Activated T-helper 1 cell treated with anti-CD3 and anti-CD28 coated beads, Interleukin-12 subunit alpha, Interleukin-12 subunit beta, Interleukin-2, Interleukin-4 antibody, amounts not matched to agents 30 ng/mL and 10 ng/mL and 1 ng/mL, durations not matched to agents 14 hours and 24 hours and 36 hours (primary cell): ENCODE results near the gene SP8. TPM values are rescaled to one million over a fixed set of nuclear protein-coding genes. Genes with fewer than 3 reads are reported as not detected.

ENCODE experiments used
- DNase-seq: peaks from one replicate; pipeline ENCODE4 v3.0.0; 2021; ENCODE audit warnings: low spot score
- H3K27ac Mint-ChIP-seq: one replicate; pipeline ENCODE4 v1.8.0; 2021; ENCODE audit warnings: mild to moderate bottlenecking, mixed read lengths
- H3K27me3 Mint-ChIP-seq: one replicate; pipeline ENCODE4 v1.8.0; 2022; ENCODE audit warnings: mild to moderate bottlenecking, moderate library complexity, mixed read lengths; ENCODE audit not compliant: insufficient read depth
- H3K36me3 Mint-ChIP-seq: one replicate; pipeline ENCODE4 v1.8.0; 2021; ENCODE audit warnings: low read depth, mixed read lengths
- H3K4me1 Mint-ChIP-seq: one replicate; pipeline ENCODE4 v1.8.0; 2021; ENCODE audit warnings: low read depth, mixed read lengths
- H3K4me3 Mint-ChIP-seq: one replicate; pipeline ENCODE4 v1.8.0; 2021; ENCODE audit warnings: mild to moderate bottlenecking, moderate library complexity, mixed read lengths
- H3K9me3 Mint-ChIP-seq: one replicate; pipeline ENCODE4 v1.8.0; 2021; ENCODE audit warnings: mixed read lengths
- intact Hi-C: fragments of 100-400 bp; cut with micrococcal nuclease; formaldehyde crosslinking; loops from one replicate; pipeline ENCODE4 v1.15.1; 2024
- total RNA-seq: library from RNA; stranded (reverse); gene quantifications from 2 replicates; pipeline ENCODE4 v1.2.3, GENCODE V29; 2022

The SP8 gene
- total RNA-seq, 1 donor from 2014 or later, result not detected

GRCh38 chr7:20799566-20800366 is 13.1 kb upstream of the SP8 start:
- no peak overlapping the region for H3K4me3 Mint-ChIP-seq
- no peaks in the 10 kb centered on the region for H3K36me3 Mint-ChIP-seq
- H3K4me1 Mint-ChIP-seq, result peaks cover 11% of the 10 kb centered on the region
- peaks cover 42% of the 10 kb centered on the region for H3K27me3 Mint-ChIP-seq
- H3K27ac Mint-ChIP-seq, result no peak overlapping the region
- intact Hi-C loops, result loop anchor here (5.0 to 10.0 kb wide), 2 partner anchors 453 to 745 kb away; partner anchors contain the start of gene DNAH11
- peaks cover 3% of the 10 kb centered on the region for H3K9me3 Mint-ChIP-seq
- no peak for DNase-seq

GRCh38 chr7:20798694-20799121 is 12.0 kb upstream of the SP8 start:
- Mint-ChIP-seq H3K27me3 (peaks cover 52% of the 10 kb centered on the region), H3K9me3 (peaks cover 3% of the 10 kb centered on the region), H3K27ac (no peak overlapping the region), H3K4me1 (peaks cover 11% of the 10 kb centered on the region), H3K36me3 (no peaks in the 10 kb centered on the region), H3K4me3 (peak overlapping the region; percentile 69)
- no peak for DNase-seq
- intact Hi-C loops, result loop anchor here (5.0 to 10.0 kb wide), 2 partner anchors 454 to 746 kb away; partner anchors contain the start of gene DNAH11

DNA sequence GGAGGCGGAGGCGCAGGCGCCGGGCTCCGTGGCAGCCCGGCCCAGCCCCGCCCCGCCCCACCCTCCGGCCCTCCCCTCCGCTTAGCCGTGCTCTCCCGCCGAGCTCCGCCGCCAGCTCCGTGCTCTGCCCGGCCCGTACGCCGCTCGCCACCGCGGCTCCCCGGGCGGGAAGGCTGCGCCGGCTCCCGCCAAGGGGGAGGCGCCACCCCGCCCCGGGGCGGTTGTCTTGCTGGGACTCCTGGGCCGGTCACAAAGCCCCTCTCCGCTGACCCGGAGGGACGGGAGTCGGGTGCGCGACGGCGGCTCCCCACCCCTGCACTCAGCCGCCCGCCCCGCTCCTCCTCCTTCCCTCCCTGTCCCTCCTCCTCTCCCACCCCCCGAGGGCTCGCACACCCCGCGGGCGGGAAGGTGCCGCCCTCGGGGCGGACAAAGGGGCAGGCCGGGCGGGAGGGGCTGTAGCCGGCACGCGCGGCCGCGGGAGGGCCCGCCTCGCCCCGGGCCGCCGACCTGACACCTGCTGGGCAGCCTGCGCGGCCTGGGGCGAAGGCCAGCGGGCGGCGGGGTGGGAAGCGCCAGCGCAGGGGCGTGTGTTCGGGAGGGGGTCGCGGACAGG is 11.5 kb upstream of the SP8 start:
- DNase-seq, result no peak
- Mint-ChIP-seq H3K36me3 (no peaks in the 10 kb centered on the region), H3K9me3 (peaks cover 3% of the 10 kb centered on the region), H3K27ac (no peak overlapping the region), H3K4me3 (no peak overlapping the region), H3K4me1 (peaks cover 11% of the 10 kb centered on the region), H3K27me3 (peaks cover 57% of the 10 kb centered on the region)
- intact Hi-C loops, result loop anchor here (5.0 to 10.0 kb wide), 2 partner anchors 454 to 747 kb away; partner anchors contain the start of gene DNAH11

DNA sequence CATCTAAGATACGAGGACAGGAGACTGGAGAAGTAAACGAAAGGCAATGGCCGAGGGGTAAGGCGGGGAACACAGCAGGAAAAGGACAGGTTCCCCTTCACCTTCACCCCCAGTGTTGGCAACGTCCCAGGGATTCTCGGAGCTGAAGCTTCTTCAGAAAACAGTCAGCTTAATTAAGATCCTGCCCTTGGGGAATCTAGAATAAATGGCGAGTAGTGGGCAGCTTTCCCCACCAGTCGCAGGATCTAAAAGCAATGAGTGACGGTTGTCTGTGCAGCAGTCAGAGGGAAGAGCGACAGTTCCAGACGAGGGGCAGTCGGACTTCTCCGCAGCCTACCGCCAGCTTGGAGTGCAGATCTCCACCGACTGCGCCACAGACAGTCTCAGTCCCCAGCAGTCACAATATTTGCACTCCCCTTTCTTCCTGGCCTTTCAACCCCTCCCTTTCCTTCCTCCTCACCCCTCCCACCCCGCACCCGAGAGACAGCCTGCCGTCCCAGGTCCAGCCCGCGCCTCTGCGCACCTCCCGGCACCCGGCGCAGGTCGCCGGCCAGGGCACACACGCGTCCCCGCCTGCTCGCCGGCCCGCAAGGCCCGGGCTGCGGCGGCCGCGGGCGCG is 10.9 kb upstream of the SP8 start:
- no peaks in the 10 kb centered on the region for H3K36me3 Mint-ChIP-seq
- peaks cover 11% of the 10 kb centered on the region for H3K4me1 Mint-ChIP-seq
- no peak for DNase-seq
- intact Hi-C loops, result loop anchor here (1.0 to 10.0 kb wide), 4 partner anchors 11 to 747 kb away; partner anchors contain the start of genes DNAH11 and SP8
- H3K27ac Mint-ChIP-seq, result peak overlapping the region; percentile 61
- peak overlapping the region; percentile 87 for H3K4me3 Mint-ChIP-seq
- H3K27me3 Mint-ChIP-seq, result peaks cover 60% of the 10 kb centered on the region
- peaks cover 3% of the 10 kb centered on the region for H3K9me3 Mint-ChIP-seq

GRCh38 chr7:20797042-20797461 is 10.4 kb upstream of the SP8 start:
- Mint-ChIP-seq H3K27me3 (peaks cover 65% of the 10 kb centered on the region), H3K9me3 (peaks cover 3% of the 10 kb centered on the region), H3K4me1 (peaks cover 11% of the 10 kb centered on the region), H3K27ac (peak overlapping the region; percentile 61), H3K4me3 (peak overlapping the region; percentile 87), H3K36me3 (no peaks in the 10 kb centered on the region)
- DNase-seq, result no peak
- intact Hi-C loops, result loop anchor here (1.0 to 10.0 kb wide), 4 partner anchors 11 to 748 kb away; partner anchors contain the start of genes DNAH11 and SP8

DNA sequence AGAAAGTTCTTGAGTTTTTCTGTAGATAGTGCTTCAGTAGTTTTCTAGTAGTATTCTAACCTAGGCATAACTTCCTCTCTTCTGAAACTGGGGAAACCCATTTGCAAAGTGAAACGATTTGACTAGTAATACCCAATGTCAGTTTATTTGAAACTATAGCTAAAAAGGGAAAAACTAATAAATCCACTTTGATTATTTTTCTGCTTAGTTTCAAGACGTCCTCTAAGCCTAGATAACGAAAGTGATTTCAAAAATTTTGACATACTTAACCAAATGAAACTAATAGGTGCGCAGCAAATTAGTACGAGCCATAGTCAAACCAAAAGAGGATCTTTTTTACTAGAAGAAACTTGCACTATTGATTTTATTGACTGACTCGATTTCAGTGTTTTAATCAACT is 9.8 kb upstream of the SP8 start:
- no peak overlapping the region for H3K27ac Mint-ChIP-seq
- DNase-seq, result no peak
- H3K4me1 Mint-ChIP-seq, result peaks cover 11% of the 10 kb centered on the region
- peak overlapping the region; percentile 87 for H3K4me3 Mint-ChIP-seq
- H3K9me3 Mint-ChIP-seq, result peaks cover 3% of the 10 kb centered on the region
- intact Hi-C loops, result loop anchor here (2.0 to 10.0 kb wide), 3 partner anchors 14 to 748 kb away; partner anchors contain the start of gene DNAH11
- no peaks in the 10 kb centered on the region for H3K36me3 Mint-ChIP-seq
- H3K27me3 Mint-ChIP-seq, result peaks cover 71% of the 10 kb centered on the region

- H3K4me1 Mint-ChIP-seq, result peaks cover 11% of the 10 kb centered on the region
- DNase-seq, result no peak
- intact Hi-C loops, result loop anchor here (2.0 to 10.0 kb wide), 3 partner anchors 13 to 749 kb away; partner anchors contain the start of gene DNAH11
- H3K36me3 Mint-ChIP-seq, result no peaks in the 10 kb centered on the region
- no peak overlapping the region for H3K4me3 Mint-ChIP-seq
- H3K27me3 Mint-ChIP-seq, result peaks cover 77% of the 10 kb centered on the region
- H3K27ac Mint-ChIP-seq, result no peak overlapping the region
- peaks cover 3% of the 10 kb centered on the region for H3K9me3 Mint-ChIP-seq
Observed at GRCh38 chr7:20795881-20796280, 9.2 kb upstream of the SP8 start.

GRCh38 chr7:20795361-20795760 is 8.7 kb upstream of the SP8 start:
- H3K9me3 Mint-ChIP-seq, result peaks cover 3% of the 10 kb centered on the region
- DNase-seq, result no peak
- intact Hi-C loops, result loop anchor here (5.0 to 10.0 kb wide), 2 partner anchors 457 to 749 kb away; partner anchors contain the start of gene DNAH11
- H3K4me1 Mint-ChIP-seq, result peaks cover 11% of the 10 kb centered on the region
- no peak overlapping the region for H3K4me3 Mint-ChIP-seq
- H3K36me3 Mint-ChIP-seq, result no peaks in the 10 kb centered on the region
- peaks cover 81% of the 10 kb centered on the region for H3K27me3 Mint-ChIP-seq
- H3K27ac Mint-ChIP-seq, result no peak overlapping the region

- intact Hi-C loops, result loop anchor here (5.0 to 10.0 kb wide), 2 partner anchors 458 to 750 kb away; partner anchors contain the start of gene DNAH11
- H3K9me3 Mint-ChIP-seq, result peaks cover 3% of the 10 kb centered on the region
- DNase-seq, result no peak
Observed at GRCh38 chr7:20794676-20795075, 8.0 kb upstream of the SP8 start.

GRCh38 chr7:20793694-20794394 is 7.2 kb upstream of the SP8 start:
- intact Hi-C loops, result loop anchor here (10.0 kb wide), 1 partner anchor 751 kb away; the partner anchor contains the start of gene DNAH11
- Mint-ChIP-seq H3K27me3 (peaks cover 77% of the 10 kb centered on the region), H3K9me3 (no peaks in the 10 kb centered on the region), H3K36me3 (no peaks in the 10 kb centered on the region), H3K4me1 (peaks cover 7% of the 10 kb centered on the region), H3K27ac (no peak overlapping the region), H3K4me3 (no peak overlapping the region)
- no peak for DNase-seq

More at GRCh38 chr7:20794676-20795075, 8.0 kb upstream of the SP8 start:
- Mint-ChIP-seq H3K27ac (no peak overlapping the region), H3K4me3 (no peak overlapping the region), H3K27me3 (peaks cover 82% of the 10 kb centered on the region), H3K4me1 (peaks cover 11% of the 10 kb centered on the region), H3K36me3 (no peaks in the 10 kb centered on the region)

- Mint-ChIP-seq H3K27me3 (peaks cover 80% of the 10 kb centered on the region), H3K4me1 (peaks cover 5% of the 10 kb centered on the region), H3K9me3 (no peaks in the 10 kb centered on the region), H3K4me3 (no peak overlapping the region), H3K27ac (peak overlapping the region; percentile 44), H3K36me3 (no peaks in the 10 kb centered on the region)
- no peak for DNase-seq
- intact Hi-C loops, result loop anchor here (10.0 kb wide), 1 partner anchor 752 kb away; the partner anchor contains the start of gene DNAH11
Observed at GRCh38 chr7:20793248-20793647, 6.6 kb upstream of the SP8 start.
